Measurements from ENCODE around the gene SRCIN1.

SRCIN1 gene

DNA sequence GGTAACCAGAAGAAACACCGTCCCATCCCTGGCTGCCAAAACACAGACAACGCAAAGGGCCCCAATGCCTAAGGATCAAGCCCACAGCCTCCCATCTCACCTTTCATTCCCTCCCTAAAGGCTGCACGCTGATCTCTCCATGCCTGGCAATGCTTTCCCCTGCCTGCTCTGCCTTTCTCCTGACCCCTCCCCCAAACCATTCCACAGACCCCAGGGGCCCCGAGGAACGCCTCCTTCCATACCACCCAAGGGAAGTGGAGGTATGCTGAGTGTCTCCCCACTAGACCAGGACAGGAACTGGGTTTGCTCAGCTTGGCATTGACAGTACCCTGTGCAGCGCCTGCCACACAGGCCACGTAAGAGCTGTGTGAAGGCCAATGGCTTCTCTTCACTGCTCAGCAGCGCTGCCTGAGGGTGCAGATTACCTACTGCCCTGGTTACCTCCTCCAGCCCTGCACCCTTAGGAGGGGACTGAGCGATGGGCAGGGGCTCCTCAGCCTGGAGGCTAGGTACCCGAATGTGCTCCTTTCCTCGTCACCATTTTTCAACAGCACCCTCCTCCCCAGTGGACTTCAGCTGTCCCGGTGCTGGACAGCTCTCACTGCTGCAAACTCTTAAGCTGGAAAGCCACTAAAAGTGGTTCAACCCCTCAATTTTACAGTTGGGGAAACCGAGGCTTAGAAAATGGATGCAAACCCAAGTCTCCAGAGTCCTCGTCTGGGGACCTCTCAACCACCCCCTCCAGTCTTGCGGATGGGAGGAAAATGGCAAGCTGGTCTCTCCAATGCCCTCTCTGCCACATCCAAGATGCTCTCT, 45.0 kb downstream of the SRCIN1 start:
- DNase-seq, result no peak

DNA sequence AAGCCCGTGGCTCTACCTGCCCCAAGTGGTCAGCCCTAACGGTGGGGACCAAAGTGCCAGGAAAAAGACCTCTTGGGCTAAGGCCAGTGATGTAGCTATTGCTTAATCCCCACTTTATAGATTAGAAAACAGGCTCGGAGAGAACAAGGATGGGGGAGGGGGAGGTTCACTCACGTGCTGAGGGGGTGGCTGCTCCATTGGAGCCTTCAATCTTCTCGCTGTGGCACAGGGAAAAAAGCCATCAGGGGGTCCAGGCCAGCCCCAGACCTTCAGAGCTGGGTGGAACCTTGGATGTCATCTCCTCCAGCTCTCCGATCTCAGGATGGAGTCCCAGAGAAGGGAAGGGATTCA, 45.9 kb downstream of the SRCIN1 start:
- DNase-seq, result no peak

DNA sequence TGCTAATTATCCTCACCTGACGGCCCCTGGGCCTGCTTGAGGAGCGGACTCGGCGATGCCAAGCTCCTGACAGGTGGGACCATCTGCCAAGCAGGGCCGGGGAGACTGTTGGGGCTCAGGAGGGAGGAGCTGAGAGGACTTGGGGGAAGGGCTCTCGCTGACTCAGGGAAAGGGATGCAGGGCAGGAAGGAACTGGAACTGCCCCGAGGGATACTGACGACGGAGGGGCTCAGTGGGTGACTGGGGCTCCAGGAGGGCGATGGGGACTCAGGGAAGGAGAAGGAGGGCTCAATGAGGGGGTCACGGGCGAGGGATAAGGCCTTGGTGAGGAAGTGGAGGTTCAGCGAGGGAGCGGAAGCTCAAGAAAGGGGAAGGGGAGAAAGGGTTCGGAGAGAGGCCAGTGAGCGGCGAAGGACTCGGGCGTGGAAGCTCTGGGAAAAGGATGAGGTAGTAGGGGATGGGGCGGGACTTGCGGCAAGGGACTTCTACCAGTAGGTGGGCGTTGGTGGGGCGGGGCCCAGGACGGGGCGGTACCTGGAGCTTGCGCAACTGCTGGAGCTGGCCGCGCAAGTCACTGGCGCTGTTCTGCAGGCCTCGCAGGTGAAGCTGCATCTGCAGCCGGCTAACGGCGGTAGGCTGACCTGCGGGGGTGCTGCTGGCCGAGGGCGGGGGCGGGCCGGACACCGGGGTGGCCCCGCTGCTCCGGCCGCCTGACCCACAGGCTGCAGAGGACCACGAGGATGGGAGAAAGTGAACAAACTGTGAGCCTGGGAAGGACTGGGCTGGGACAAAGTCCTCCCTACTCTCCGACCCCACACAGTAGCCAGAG, 46.5 kb downstream of the SRCIN1 start:
- DNase-seq, result peak; percentile 86

GRCh38 chr17:38558728-38559050, 47.1 kb downstream of the SRCIN1 start:
- DNase-seq, result no peak

- peak; percentile 90 for DNase-seq
Measured at GRCh38 chr17:38557836-38558727, 47.7 kb downstream of the SRCIN1 start.

DNA sequence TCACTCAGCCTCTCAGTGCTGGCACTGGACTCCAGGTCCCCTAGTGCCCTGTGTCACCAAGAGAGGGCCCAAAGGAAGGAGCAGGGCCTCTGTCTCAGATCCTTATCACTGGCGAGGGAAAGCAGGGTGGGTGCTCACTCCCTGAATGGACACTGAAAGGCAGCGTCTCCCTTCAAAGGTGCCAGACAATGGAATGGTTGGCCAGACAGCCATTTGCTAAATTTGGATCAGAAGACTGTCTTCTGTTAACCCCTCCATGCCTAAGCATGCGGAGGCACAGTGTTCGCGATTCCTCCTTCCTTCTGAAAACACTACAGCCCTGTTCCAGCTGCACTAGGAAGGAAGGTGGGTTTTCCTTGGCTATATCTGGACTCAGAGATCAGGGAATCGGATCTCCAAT, 48.4 kb downstream of the SRCIN1 start:
- DNase-seq, result no peak

- DNase-seq, result no peak
Measured at GRCh38 chr17:38556239-38556638, 49.5 kb downstream of the SRCIN1 start.

DNA sequence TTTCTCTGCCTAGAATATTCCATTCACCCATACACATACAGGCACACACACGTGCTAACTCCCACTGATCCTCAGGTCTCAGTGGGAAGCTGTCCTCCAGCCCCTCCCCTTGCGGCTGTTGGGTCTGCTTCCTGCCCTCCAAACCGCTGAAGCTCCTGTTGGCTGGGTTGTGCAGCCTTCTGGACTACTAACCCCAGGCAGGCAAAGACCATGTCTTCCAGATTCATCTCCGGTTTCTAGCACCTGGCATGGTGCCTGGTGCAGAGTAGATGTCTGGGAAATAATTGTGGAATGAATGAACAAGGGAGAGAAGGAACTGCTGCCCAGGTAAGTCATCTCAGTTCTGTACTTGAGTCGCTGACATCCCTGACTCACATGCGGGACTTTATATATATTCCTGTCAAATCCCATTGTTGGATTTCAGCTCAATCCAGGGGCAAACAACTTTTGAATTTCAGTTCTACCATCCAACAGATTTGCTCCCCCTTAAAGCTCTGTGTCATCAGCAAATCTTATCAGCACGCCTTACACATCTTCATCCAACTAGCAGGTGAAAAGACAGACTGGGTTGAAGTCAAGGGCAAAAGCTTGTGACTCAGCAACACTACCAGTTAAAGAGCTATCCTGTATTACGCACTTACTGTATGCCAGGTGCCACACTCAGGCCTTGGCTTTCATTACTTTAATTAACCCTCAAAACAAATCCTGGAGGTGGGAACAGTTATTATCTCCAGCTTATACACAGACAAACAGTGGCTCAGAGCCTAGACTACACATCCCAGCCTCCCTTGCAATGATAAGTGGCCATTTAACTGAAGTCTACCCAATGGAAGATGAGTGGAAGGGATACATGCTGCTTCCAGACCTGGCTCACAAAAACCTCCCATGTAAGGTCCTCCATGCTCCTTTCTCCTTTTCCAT, 51.1 kb downstream of the SRCIN1 start:
- DNase-seq, result no peak

DNA sequence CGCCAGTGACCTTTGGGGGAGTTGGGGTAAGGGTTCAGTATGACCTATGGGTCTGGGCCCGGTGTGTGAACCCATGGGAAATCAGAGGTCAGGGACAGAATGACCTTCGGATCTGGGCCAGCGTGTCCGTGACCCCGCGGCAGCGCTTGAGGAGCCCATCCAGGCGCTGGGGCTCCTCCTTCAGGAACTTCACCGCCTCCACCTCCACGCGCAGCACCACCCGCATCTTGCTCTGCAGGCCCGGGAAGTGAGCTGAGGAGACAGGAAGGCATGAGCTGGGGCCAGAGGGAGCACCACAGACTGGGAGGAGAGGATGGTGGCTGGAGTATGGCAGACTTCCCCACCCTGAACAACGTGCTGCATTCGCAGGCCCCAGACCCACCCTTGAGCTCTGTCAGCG, 53.4 kb downstream of the SRCIN1 start:
- no peak for DNase-seq

DNA sequence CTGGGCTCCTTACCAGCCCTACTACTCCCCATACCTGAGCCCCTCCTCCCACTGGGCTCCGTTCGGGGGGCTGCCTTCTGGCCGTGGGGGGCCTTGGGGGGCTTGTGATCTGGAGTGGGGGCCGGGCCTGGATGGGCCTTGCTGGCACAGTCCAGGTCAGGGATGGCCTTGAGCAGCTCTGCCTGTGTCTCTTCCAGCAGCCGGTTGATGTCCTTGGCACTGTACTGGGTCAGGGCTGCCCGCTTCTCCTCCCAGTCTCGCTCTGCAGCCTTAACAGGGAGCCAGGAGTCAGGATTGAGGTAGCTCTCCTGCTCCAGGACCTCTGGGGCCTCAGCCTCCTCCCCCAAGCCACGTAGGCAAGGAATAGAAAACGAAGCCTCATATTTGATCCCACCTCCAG, 54.6 kb downstream of the SRCIN1 start:
- no peak for DNase-seq

- DNase-seq, result no peak
Measured at GRCh38 chr17:38550661-38551060, 55.1 kb downstream of the SRCIN1 start.

DNA sequence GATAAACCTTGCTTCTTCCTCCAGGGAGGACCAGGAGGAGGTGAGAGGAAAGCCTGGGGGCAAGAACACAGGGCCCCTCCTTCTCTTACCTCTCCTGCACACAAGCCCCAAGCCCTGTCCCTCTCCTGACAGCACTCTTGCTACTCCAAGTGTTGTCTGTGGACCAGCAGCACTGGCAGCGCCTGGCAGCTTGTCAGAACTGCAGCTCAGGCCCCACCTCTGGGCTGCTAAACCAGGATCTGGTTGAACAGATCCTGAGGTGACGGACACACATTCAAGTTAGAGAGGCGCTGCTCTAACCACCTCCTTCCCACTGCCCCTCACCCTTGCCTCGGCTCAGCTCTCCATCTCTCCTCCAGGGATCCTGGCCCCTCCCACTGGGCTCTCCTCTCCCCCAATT, 56.5 kb downstream of the SRCIN1 start:
- DNase-seq, result no peak

DNA sequence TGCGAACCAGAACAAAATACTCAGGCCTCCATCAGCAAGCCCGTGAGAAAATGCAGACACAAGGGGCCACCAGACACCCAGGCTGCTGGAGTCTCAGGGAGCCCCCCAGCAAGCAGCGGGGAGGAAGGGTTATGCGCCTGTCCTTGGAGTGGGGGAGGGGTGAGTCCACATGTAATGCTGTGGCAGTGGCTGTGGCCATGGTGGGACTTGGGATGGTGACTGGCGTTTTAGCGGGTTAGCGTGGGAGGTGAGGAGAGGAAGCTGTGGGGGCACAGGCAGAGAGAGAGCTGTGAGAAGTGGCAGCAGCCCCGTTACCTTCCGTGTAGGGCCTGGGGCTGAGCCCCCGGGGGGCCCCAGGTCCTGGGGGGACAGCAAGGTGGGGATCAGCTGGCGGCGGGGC, 58.3 kb downstream of the SRCIN1 start:
- DNase-seq, result no peak

- DNase-seq, result no peak
Measured at GRCh38 chr17:38546396-38546795, 59.4 kb downstream of the SRCIN1 start.

DNA sequence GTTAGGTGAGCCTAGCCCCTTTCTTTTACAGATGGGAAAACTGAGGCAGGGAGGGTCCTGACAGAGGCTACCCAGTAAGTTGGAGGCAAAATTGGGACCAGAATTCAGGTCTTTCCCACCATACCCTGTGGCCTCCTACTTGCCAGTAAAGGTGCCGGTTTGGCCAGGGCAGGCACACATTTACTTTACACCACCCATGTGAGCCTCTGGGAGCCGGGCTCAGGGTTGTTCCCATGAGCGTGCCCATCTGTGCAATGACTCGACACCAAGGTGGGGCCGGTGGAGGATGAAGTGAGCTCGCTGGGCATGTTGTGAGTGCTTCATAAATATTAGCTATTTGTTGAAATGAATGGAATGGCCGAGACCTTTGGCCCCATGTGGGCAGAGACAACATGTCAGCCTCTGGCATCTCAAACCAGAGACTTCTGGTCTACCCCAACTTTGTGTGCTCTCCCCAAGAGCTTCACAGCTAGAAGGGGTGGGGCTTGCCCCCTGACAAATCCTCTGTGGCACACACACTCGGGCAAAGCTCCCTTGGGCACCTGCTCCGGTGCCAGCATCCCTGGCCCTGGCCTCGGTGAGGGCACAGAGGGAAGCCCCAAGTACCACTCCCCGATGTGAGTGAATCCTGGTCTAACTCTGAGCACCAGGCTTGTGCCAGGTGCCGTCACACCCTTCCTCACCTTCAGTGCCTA, 60.1 kb downstream of the SRCIN1 start:
- no peak for DNase-seq

GRCh38 chr17:38544839-38545209, 60.9 kb downstream of the SRCIN1 start:
- no peak for DNase-seq

DNA sequence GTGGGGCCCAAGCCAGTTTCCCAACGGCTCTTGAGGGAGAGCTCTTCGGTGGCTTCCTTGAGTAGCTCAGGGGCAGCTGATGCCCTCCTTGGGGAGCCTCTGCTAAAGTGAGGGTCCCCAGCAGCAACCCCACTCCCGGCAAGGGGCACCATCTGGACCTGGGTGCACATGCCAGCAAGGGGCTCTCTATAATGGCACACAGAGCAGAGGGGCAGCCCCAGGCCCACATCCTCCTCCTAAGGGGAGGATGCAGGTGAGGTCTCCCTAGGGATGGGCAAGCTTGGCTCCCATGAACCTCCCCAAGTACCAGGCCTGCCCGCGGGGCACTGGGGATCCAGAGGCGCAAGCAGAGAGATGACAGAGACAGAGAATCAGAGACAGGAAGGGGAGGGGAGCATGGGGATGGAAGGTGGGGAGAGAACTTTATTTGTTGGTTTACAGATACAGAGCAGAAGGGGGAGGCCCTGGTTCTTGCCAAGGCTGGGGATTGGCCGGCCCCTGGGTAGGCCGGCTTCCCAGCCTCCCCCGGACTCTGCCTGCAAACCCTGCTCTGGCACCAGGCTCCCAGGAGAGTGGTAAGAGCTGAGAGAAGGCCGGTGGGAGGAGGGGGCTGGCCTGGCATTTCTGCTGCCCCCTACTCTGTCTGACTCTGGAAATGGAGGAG, 61.4 kb downstream of the SRCIN1 start:
- no peak for DNase-seq

GRCh38 chr17:38543403-38544174, 62.2 kb downstream of the SRCIN1 start:
- no peak for DNase-seq

DNA sequence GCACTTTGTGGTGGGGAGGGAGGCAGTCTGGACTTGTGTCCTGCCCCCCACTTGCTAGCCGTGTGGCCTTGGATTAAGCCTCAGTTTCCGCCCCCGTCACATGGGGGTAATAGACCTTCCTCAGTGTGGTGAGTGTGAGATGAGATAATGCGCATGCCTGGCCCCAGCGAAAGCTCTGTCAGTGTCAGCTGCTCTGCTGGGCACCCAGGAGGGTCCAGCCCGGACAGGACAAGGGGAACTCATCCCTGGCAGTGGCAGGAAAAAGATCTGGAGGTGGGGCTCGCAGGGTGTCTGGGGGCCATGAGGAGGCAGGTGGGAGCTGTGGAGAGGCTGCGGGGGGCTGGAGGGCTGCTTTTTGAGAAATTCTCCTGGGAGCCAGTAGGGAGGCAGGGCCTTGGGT, 63.5 kb downstream of the SRCIN1 start:
- DNase-seq, result no peak

GRCh38 chr17:38541281-38541680, 64.5 kb downstream of the SRCIN1 start:
- DNase-seq, result no peak
